Measurements from ENCODE around the gene AKR1D1.
"Not testable (repeated sequence)": the region's sequence is repeated elsewhere in the genome, so short reads cannot be mapped to it uniquely, and the experiment has no call there.

The AKR1D1 gene

DNA sequence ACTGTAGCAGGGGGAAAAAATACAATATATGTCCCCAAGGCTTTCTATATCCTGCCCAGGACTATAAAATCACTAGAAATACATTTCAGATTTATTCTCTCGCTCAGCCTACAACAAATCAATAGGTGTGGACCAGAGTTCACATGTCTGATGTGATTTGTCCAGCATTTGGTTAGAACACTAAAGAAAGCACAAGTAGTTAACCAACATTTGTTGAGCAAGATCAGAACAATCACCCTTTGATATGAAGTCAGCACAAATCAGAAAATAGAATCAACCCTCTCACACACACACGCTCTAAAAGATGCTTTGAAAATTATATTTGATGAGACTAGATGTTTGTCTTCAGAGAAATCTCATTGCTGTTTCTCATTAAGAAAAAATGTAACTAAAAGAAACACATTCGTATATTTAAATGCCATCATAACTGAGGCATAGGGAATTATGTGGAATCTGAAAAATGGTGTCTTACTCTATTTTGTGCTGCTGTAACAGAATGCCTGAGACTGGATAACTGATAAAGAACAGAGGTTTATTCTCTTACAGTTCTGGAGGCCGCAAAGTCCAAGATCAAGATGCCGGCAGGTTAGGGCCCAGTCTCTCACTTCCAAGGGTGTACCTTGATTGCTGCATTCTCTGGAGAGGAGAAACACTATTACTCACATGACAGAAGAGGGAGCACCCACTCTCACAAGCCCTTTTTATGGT is 10.5 kb downstream of the AKR1D1 start:
- no peak for DNase-seq
- Mint-ChIP-seq H3K4me3 (no peak overlapping the region), H3K27me3 (peaks cover 12% of the 10 kb centered on the region), H3K4me1 (ENCODE audit: low read depth) (no peaks in the 10 kb centered on the region), H3K27ac (no peak overlapping the region), H3K36me3 (ENCODE audit: low read depth) (no peaks in the 10 kb centered on the region), H3K9me3 (no peaks in the 10 kb centered on the region)

DNA sequence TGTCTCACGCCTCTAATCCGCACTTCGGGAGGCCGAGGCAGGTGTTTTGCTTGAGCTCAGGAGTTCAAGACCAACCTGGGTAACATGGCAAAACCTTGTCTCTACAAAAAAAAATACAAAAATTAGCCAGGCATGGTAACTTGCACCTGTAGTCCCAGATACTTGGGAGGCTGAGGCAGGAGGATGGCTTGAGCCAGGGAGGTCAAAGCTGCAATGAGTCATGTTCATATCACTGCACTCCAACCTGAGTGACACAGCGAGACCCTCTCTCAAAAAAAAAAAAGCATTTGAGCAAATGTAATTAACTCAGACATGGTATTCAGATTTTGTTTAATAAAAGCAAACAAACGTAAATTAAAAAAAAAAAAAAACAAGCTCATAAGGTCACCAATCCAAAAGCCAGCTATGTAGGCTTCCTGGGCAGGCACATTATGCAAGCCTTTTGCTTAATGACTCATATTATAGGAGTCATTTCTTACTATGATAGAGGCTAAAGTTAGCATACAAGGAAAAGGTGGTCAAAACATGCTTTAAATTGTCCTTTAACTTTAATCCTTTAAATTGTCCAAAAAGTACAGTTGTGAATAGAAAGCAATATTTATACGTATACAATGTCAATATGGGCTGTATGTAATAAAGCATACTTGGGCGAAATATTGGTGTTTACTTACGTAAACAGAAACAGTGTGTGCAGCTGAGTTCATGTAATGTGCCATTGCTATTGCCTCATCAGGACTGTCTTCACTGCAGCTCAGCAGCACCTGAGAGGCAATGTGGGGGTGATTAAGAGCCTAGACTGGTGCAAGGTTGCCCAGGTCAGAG is 13.0 kb downstream of the AKR1D1 start:
- no peak overlapping the region for H3K27ac Mint-ChIP-seq
- no peaks in the 10 kb centered on the region for H3K36me3 Mint-ChIP-seq (ENCODE audit: low read depth)
- H3K4me3 Mint-ChIP-seq, result no peak overlapping the region
- H3K9me3 Mint-ChIP-seq, result no peaks in the 10 kb centered on the region
- peaks cover 8% of the 10 kb centered on the region for H3K27me3 Mint-ChIP-seq
- no peak for DNase-seq
- H3K4me1 Mint-ChIP-seq (ENCODE audit: low read depth), result no peaks in the 10 kb centered on the region

DNA sequence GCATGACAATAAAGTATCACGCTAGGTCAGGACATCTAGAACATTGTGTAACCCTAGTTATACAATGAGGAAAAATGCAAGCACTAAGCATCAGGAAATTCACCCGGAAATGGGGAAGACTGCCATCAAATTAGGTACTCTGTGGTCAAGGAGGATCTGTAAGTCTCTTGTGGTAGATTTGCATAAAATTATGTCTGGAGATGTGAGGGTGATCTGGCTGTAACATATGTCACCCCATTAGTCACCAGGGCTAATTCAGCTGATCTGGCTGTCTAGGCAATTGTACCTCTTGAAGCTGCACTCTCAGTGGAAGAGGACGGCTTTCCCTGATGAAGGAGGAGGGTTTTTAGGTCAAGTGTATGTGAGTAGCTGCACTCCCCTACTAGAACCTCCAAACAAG is 14.8 kb downstream of the AKR1D1 start:
- DNase-seq, result no peak
- Mint-ChIP-seq H3K4me1 (ENCODE audit: low read depth) (no peaks in the 10 kb centered on the region), H3K36me3 (ENCODE audit: low read depth) (no peaks in the 10 kb centered on the region), H3K9me3 (no peaks in the 10 kb centered on the region), H3K4me3 (no peak overlapping the region), H3K27me3 (peaks cover 8% of the 10 kb centered on the region), H3K27ac (no peak overlapping the region)

DNA sequence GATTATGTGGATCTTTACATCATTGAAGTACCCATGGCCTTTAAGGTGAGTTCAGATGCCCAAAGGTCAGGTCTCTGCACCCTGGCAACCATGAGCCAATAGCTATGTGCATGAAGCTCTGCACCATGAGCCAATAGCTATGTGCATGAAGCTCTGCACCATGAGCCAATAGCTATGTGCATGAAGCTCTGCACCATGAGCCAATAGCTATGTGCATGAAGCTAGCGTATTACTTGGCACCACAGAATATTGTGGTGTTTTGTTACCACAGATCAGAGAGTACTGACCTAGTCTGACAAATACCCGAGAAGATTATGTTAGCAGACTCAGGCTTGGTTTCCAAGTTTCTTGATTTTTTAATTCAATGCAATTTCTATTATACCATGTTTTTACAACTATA is 15.6 kb downstream of the AKR1D1 start:
- not testable (repeated sequence) for H3K27ac Mint-ChIP-seq; H3K36me3 Mint-ChIP-seq (ENCODE audit: low read depth); H3K9me3 Mint-ChIP-seq; H3K4me3 Mint-ChIP-seq; H3K27me3 Mint-ChIP-seq; DNase-seq; H3K4me1 Mint-ChIP-seq (ENCODE audit: low read depth)

DNA sequence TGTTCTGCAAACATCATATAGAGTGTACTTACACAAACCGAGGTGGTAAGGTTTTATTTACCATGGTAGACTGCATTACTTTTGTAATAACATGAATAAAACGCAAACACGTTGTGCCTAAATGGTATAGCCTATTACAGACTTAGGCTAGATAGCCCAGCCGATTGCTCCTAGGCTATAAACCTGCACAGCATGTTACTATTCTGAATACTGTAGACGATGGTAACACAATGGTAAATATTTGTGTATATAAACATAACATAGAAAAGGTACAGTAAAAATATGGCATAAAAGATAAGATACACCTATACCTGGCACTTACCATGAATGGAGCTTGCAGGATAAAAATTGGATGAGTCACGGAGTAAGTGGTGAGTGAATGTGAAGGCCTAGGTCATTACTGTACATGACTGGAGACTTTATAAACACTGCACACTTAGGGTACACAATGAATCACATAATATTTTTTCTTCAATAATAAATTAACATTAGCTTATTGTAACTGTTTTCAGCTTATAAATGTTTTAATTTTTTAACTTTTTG is 16.3 kb downstream of the AKR1D1 start:
- Mint-ChIP-seq H3K4me1 (ENCODE audit: low read depth) (no peaks in the 10 kb centered on the region), H3K36me3 (ENCODE audit: low read depth) (no peaks in the 10 kb centered on the region), H3K27ac (no peak overlapping the region), H3K4me3 (no peak overlapping the region), H3K27me3 (peaks cover 4% of the 10 kb centered on the region), H3K9me3 (no peaks in the 10 kb centered on the region)
- no peak for DNase-seq

DNA sequence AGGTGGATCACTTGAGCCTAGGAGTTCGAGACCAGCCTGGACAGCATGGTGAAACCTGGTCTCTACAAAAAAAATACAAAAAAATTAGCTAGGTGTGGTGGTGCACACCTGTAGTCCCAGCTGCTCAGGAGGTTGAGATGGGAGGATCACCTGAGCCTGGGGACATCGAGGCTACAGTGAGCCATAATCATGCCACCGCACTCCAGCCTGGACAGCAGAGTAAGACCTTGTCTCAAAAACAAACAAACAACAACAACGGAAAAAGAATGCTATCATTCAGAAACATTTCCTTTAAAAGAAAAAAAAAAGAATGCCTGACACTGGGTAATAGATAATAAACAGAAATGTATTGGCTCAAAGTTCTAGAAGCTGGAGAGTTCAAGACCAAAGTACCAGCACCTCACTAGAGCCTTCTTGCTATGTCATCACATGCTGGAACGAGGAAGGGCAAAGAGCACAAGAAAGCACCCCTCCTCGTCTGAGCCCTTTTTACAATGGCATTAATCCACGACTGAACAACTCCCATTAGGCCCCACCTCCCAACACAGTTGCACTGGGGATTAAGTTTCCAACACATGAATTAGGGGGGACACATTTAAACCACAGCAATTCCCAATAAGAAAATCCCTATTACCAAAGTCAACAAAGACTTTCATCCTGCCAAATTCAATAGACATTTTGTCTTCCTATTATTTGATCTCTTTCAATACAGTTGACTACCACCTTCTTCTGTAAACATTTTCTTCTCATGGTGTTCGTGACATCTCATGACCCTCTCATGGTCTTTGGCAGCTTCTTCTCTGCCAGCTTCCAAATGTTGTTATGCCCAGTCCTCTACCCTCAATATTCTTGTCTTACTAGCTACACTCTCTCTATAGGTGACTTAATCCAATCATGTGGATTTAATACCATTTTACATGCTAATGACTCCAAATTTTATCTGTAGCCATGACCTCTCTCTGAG is 20.0 kb downstream of the AKR1D1 start:
- Mint-ChIP-seq H3K36me3 (ENCODE audit: low read depth) (no peaks in the 10 kb centered on the region), H3K9me3 (no peaks in the 10 kb centered on the region), H3K4me1 (ENCODE audit: low read depth) (no peaks in the 10 kb centered on the region), H3K4me3 (no peak overlapping the region), H3K27ac (no peak overlapping the region), H3K27me3 (peaks cover 4% of the 10 kb centered on the region)
- DNase-seq, result no peak

DNA sequence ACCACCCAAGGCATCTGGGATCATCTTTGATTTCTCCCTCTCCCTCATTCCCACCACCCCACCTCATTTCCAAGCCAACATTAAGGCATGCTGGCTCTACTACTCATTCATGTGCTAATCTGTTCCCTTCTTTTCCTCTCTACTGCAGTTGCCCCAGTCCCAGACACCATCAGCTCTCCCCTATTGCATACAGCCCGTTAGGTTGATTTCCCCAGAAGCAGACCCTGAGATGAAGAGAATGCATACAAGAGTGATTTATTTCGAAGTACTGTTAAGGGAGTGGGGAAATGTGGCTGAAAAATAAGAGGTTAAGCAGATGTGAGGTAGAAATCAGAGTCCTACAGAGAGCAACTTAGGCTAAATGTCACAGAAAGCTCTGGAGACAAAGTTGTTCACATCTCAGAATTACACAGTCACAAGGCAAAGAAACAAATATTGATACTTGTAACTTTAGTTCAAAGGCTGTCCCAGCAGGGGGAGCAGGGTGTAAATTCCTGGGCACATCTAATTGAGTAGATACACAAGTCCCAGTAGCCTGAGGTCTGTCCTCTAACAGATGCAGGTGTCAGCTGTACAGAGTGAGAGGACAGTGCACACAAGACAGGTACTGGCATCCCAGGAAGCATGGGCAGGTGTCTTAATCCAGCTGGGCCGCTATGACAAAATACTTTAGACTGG is 20.9 kb downstream of the AKR1D1 start:
- Mint-ChIP-seq H3K4me1 (ENCODE audit: low read depth) (no peaks in the 10 kb centered on the region), H3K9me3 (no peaks in the 10 kb centered on the region), H3K4me3 (no peak overlapping the region), H3K36me3 (ENCODE audit: low read depth) (no peaks in the 10 kb centered on the region), H3K27ac (no peak overlapping the region), H3K27me3 (peaks cover 4% of the 10 kb centered on the region)
- DNase-seq, result no peak

DNA sequence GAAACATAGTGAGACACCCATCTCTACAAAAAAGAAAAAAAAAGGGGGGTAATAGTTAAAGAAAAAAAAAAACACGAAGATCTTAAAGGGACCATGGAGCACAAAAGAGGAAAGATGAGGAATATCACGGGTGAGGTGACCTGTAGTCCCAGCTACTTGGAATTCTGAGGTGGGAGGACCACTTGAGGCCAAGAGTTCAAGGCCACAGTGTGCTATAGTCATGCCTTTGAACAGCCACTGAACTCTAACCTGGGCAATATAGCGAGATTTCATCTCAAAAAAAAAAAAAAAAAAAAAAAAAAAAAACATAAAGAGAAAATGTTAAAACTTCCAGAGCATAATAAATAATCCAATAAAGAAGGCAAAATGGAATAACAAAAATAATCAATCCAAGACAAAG is 23.6 kb downstream of the AKR1D1 start:
- Mint-ChIP-seq H3K9me3 (no peaks in the 10 kb centered on the region), H3K27ac (no peak overlapping the region), H3K4me1 (ENCODE audit: low read depth) (no peaks in the 10 kb centered on the region), H3K36me3 (ENCODE audit: low read depth) (no peaks in the 10 kb centered on the region), H3K4me3 (no peak overlapping the region), H3K27me3 (peaks cover 4% of the 10 kb centered on the region)
- DNase-seq, result no peak

DNA sequence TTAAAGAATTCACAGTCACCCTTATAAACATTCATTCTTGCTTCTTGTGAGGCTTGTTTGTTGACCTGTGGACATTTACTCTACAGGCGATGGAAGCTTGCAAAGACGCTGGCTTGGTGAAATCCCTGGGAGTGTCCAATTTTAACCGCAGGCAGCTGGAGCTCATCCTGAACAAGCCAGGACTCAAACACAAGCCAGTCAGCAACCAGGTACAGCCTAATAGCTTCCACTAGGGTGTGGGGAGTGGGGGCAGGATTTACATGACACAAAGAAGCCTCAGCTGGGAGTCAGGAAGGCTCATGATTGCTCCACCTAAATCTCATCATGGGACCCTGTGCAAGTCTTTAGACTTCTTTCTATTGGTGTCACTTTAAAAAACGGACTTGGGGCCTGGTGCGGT is 29.0 kb downstream of the AKR1D1 start:
- Mint-ChIP-seq H3K4me3 (no peak overlapping the region), H3K4me1 (ENCODE audit: low read depth) (no peaks in the 10 kb centered on the region), H3K9me3 (no peaks in the 10 kb centered on the region), H3K27me3 (peaks cover 2% of the 10 kb centered on the region), H3K36me3 (ENCODE audit: low read depth) (no peaks in the 10 kb centered on the region), H3K27ac (no peak overlapping the region)
- DNase-seq, result no peak

DNA sequence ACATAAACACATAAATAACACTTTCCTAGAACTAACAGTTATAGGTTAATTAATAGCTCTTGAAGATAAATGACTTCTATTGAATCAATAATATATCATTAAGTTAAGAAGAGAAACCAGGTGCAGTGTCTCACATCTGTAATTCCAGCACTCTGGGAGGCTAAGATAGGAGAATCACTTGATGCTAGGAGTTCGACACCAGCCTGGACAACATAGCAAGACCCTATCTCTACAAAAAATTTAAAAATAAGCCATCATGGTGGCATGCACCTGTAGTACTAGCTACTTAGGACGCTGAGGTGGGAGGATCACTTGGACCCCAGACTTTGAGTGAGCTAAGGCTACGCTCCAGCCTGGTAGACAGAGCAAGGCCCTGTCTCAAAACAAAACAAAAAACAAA is 38.8 kb downstream of the AKR1D1 start:
- no peak overlapping the region for H3K27ac Mint-ChIP-seq

DNA sequence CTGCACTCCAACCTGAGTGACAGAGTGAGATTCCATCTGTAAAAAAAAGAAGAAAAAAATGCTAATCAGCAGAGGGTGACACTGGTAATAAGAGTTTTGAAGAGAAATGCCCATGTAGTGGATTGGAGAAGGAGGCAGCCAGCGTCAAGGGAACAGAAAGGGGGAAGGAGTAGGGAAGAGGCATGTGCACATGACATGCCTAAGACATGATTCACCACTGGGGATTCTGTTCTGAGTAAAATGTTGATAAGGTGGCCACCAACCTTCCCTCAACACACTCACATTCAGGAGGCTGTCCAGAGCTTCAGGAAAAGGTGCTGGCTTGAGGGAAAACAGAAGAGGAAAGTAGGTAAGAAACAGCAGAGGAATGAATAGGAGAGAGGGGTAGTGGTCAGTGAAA is 39.9 kb downstream of the AKR1D1 start:
- Mint-ChIP-seq H3K4me3 (no peak overlapping the region), H3K9me3 (no peaks in the 10 kb centered on the region), H3K27ac (no peak overlapping the region), H3K27me3 (peaks cover 7% of the 10 kb centered on the region), H3K36me3 (ENCODE audit: low read depth) (no peaks in the 10 kb centered on the region), H3K4me1 (ENCODE audit: low read depth) (no peaks in the 10 kb centered on the region)
- DNase-seq, result no peak

More for the DNA sequence above, 38.8 kb downstream of the AKR1D1 start:
- no peak for DNase-seq
- H3K4me1 Mint-ChIP-seq (ENCODE audit: low read depth), result peaks cover 3% of the 10 kb centered on the region
- no peak overlapping the region for H3K4me3 Mint-ChIP-seq
- H3K9me3 Mint-ChIP-seq, result no peaks in the 10 kb centered on the region
- no peaks in the 10 kb centered on the region for H3K36me3 Mint-ChIP-seq (ENCODE audit: low read depth)
- peaks cover 11% of the 10 kb centered on the region for H3K27me3 Mint-ChIP-seq

DNA sequence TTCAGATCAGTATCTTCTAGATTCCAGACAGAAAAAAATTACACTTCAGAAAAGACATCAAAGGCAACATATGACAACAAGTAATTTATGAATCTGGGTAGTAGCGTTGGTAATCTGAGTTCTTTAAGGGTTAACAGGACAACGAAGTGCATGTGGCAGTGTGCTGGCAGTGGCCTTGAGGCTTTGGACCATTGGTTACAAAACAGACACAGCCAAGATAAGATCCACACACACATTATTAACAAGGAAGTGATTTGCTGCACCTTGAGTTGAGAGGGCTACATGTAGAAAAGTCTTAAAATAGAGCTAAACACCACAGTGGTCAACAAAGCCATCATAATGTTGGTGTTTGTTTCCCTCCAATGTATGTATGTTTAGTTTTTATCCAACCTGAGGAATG is 40.6 kb downstream of the AKR1D1 start:
- Mint-ChIP-seq H3K9me3 (no peaks in the 10 kb centered on the region), H3K4me3 (no peak overlapping the region), H3K27me3 (peaks cover 5% of the 10 kb centered on the region), H3K36me3 (ENCODE audit: low read depth) (no peaks in the 10 kb centered on the region), H3K4me1 (ENCODE audit: low read depth) (no peaks in the 10 kb centered on the region), H3K27ac (no peak overlapping the region)
- no peak for DNase-seq

DNA sequence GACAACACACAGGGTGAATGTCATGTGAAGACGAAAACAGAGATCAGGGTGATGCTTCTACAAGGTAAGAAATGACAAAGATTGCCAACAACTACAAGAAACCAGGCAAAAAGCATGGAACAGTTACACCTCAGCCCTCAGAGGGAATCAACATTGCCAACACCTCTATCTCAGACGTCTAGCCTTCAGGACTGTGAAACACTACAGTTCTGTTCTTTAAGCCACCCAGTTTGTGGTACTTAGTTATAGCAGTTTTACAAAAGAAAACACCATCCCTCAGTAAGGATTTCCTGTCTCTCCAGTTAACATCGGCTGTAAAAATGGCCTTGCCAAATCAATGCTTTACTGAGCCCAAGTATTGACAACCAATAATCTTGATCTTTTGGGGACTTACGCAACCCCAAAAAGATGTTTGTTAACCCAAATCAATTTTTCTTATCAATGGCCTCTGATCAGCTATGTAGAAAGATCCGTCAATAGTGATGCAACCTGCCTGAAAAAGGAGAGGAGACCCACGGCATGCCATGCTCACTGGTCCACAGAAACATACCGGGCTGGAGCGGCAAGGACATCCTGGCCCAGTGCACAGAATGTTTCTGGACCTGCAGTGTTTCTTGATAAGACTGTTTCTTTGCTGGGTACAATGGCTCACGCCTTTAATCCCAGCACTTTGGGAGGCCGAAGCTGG is 44.0 kb downstream of the AKR1D1 start:
- H3K4me3 Mint-ChIP-seq, result no peak overlapping the region
- H3K4me1 Mint-ChIP-seq (ENCODE audit: low read depth), result no peaks in the 10 kb centered on the region
- peaks cover 5% of the 10 kb centered on the region for H3K27me3 Mint-ChIP-seq
- H3K27ac Mint-ChIP-seq, result no peak overlapping the region
- no peak for DNase-seq
- no peaks in the 10 kb centered on the region for H3K36me3 Mint-ChIP-seq (ENCODE audit: low read depth)
- H3K9me3 Mint-ChIP-seq, result no peaks in the 10 kb centered on the region
